OCI-LY3 (cell line): ENCODE results near the gene ANKRD55.

ENCODE experiments used
- EZH2phosphoT487 ChIP-seq: fragments of 200-600 bp; shearing (Covaris generic); IDR thresholded peaks from 2 replicates; pipeline ENCODE4 v1.6.1; 2018; ENCODE audit warnings: antibody characterized with exemption, mixed run types, low read depth
- TF ChIP-seq, protein P1 (sequence below): fragments of 200-600, 300-600 bp; sonication (generic); IDR thresholded peaks from 2 replicates; pipeline ENCODE4 v1.5.1; 2014; ENCODE audit warnings: antibody characterized with exemption, low read length, low read depth

GRCh38 chr5:56075361-56075760 is 157.8 kb downstream of the ANKRD55 start:
- TF ChIP-seq, protein P1, sequence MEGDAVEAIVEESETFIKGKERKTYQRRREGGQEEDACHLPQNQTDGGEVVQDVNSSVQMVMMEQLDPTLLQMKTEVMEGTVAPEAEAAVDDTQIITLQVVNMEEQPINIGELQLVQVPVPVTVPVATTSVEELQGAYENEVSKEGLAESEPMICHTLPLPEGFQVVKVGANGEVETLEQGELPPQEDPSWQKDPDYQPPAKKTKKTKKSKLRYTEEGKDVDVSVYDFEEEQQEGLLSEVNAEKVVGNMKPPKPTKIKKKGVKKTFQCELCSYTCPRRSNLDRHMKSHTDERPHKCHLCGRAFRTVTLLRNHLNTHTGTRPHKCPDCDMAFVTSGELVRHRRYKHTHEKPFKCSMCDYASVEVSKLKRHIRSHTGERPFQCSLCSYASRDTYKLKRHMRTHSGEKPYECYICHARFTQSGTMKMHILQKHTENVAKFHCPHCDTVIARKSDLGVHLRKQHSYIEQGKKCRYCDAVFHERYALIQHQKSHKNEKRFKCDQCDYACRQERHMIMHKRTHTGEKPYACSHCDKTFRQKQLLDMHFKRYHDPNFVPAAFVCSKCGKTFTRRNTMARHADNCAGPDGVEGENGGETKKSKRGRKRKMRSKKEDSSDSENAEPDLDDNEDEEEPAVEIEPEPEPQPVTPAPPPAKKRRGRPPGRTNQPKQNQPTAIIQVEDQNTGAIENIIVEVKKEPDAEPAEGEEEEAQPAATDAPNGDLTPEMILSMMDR = no peak
- TF ChIP-seq EZH2phosphoT487 = no peak
